Activated CD4-positive, alpha-beta T cell treated with anti-CD3 and anti-CD28 coated beads for 4 hours (primary cell): ENCODE data around the gene DHRS2.
"Not testable (repeated sequence)": the region's sequence is repeated elsewhere in the genome, so short reads cannot be mapped to it uniquely, and the experiment has no call there.

Experiments
- DNase-seq, 2 donors: peaks; one replicate each; pipeline ENCODE4 v3.0.0-alpha.2; 2020

DHRS2 gene, protein sequence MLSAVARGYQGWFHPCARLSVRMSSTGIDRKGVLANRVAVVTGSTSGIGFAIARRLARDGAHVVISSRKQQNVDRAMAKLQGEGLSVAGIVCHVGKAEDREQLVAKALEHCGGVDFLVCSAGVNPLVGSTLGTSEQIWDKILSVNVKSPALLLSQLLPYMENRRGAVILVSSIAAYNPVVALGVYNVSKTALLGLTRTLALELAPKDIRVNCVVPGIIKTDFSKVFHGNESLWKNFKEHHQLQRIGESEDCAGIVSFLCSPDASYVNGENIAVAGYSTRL

DNA sequence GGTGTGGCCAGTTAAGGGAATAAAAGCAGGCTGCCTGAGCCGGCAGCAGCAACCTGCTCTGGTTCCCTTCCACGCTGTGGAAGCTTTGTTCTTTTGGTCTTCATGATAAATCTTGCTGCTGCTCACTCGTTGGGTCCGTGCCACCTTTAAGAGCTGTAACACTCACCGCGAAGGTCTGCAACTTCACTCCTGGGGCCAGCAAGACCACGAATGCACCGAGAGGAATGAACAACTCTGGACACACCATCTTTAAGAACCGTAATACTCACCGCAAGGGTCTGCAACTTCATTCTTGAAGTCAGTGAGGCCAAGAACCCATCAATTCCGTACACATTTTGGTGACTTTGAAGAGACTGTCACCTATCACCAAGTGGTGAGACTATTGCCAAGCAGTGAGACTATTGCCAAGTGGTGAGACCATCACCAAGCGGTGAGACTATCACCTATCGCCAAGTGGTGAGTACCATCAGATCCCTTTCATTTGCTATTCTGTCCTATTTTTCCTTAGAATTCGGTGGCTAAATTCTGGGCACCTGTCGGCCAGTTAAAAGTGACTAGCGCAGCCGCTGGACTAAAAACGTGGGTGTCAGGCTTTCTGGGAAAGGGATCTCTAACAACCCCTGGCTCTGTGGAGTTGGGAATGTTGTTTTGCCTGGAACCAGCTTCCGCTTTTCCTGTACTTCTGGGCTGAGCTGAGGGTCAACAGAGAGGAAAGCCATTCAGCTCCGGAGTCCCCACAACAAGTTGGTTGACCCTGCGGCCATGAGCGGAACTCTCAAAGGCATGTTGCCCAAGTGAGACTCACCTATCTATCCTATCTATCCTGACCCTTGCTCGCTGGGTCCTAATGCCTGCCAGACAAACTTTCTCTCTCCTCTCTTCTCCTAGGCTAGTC is at the start of gene DHRS2:
Gene DHRS2 (plus strand): TSS at position 48 of the 895 bp plus-strand sequence. CDS start 2,501 bp downstream, outside the sequence.
- DNase-seq, result no peak

DNA sequence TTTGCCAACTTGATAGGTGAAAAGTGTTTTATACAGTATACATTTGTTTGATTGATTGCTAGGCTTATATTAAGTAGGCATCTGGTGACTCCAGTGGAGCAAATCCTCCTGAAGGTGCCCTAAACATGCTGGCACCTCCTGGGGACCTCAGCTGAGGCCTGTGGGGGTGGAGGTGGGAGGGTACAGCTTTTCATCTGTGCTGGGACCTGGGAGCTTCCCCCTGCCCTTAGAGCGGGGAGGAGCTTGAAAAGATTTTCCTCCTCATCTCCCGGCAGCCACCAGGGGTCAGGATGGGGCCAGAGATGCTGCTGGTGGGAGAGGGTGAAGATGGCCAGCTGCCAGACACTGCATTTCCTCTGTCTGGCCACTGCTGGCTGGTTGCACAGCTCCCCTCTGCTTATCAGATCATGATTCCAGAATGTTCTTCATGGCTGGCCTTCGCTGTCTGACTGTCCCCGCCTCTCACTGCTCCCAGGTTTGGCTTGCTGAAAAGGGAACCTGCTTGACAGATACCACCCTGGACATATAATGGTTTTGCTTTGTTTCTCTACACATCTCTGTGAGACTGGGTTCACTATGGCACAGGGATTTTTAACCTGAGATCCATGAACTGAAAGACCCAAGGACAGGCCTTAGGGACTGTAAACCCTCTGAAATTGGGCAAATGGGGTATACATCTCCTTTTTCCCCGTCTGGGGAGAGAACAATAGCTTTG is 47.1 kb upstream of the DHRS2 start:
- DNase-seq, result peak; percentile 66 to 70

DNA sequence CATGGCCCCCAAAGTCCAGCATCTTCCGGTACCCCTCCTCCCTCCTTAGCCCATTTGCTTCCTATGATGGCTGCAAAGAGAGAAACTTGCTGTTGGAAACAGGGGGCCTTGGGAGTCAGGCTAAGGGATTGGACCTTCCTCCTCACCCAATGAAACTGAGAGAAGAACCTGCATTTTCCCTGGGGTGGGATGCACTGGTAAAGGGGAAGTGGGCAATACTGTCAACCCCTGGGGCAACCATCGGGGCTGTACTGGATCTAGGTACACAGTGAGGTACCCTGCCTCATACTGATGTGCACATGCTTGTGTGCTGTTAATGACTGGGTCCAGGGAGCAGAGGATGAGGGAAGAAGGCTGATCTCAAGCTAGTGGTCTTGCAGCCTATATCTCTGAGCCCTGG is 46.6 kb upstream of the DHRS2 start:
- DNase-seq, result no peak

DNA sequence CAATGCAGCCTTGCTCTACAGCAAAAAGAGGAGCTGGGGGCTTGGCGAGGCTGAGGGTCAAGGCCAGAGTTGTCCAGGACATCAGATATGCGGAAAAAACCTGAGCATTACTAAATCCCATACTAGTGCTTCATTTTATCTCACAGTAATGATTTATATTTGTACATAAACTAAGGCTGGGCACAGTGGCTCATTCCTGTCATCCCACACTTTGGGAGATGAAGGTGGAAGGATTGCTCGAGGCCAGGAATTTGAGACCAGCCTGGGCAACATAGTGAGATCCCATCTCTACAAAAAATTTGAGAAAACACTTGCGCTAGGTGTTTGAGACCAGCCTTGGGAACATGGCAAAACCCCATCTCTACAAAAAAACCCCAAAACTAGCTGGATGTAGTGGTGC is 46.0 kb upstream of the DHRS2 start:
- no peak for DNase-seq

DNA sequence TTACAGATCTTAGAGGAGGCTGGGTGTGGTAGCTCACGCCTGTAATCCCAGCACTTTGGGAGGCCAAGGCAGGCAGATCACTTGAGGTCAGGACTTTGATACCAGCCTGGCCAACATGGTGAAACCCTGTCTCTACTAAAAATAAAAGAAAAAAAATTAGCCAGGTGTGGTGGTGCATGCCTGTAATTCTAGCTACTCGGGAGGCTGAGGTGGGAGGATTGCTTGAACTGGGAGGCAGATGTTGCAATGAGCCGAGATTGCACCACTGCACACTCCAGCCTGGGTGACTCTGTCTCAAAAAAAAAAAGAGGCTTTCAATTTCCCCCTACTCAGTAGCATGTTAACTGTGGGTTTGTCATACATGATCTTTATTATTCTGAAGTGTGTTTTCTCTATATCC is 42.0 kb upstream of the DHRS2 start:
- DNase-seq, result not testable (repeated sequence)

DNA sequence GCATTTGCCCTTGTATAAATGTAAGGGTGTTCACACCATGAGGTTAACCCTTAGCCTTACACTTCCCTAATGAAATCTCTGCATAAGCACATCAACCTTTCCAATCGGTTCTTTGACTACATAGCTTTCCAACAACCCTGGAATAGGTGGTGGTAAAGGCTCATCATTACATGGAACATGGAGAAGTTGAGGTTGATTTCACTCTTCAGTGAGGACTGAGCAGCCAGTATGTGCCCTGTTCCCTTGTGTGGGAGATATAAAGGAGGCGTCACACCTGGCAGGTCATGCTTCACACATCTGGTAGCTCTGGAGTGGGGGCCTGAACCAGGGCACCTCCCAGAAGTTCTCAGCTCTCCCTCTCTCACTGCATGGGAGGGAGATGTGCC is 35.8 kb upstream of the DHRS2 start:
- no peak for DNase-seq

DNA sequence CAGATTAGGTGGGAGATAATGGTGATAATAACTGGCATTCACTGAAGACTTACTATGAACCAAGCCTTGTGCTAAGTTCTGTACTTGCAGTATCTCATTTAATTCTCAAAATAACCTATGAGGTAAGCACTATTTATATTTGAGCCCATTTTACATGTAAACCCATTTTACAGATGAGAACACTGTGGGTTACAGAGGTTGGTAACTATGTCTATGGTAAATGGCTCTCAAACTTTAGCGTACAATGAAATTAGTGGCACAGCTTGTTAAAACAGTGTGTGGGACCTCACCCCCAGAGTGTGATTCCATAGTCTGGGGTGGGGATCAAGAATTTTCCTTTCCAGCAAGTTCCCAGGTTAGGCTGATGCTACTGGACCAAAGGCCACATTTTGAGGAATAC is 35.4 kb upstream of the DHRS2 start:
- DNase-seq, result no peak

DNA sequence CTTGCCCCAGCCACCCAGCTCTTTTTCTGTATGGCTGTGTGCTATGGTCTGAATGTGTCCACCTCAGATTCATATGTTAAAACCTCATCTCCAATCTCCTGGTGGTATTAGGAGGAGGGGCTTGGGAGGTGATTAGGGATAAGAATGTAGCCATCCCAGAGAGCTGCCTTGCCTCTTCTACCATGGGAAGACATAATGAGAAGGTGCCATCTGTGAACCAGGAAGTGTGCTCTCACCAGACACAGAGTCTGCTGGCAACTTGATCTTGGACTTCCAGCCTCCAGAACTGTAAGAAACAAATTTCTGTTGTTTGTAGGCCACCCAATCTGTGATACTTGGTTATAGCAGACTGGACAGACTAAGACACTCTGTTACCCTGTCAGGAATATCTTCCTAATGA is 34.7 kb upstream of the DHRS2 start:
- DNase-seq, result no peak

DNA sequence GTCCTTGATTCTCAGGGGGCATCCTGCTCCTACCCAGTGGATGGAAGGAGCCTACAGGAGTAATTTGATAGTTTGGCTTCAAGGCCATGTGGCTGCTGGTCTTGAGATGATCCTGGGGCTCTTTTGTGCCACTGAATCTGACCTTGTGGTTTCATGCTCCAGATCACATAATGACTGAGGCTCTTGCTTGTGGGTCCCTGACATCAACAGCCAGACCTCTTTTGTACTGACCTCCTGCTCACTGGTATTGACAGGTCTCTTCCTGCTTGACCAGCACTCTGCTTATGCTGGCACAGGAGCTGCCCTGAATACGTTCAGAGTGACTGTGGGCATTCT is 34.4 kb upstream of the DHRS2 start:
- no peak for DNase-seq

DNA sequence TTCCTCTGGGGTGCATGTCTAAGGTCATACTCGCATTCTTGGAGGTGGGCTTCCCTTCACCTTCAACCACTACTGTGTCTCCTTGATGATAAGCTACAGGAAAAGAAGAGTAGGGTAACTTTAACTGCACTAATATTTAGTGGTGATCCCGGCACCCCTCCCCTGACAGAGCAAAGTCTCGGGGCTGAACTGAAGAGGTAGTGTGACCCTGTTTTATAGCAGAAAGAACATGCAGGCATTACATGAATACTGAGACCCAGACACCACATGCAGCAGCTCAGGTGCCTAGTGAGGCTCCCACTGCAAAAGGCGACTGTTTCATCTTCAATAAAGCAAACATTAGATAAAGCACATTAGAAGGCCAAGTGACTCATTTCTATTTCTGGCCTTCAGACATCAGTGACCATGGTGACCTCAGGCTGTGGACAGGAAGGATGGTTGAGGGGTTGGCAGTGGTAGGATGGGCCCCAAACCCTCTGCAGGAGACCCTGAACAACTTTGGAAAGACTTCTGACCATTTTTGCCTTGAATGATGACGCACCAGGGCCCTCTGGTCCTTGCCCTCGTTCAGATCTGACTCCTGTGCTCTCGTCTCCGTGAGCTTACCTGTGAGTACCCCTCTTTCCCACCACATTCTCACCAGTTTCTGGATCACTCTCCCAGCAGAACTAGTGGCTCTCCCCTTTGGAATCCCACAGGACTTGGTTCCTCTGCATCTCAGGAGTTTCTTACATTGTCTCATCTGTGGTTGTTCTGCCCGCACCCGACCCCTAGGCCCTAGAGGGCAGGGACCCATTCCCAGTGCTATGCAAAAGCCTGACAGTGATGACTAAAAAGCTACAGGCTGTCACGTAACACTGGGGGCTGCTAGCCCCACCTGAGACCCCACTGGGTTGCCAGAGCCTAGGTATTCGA is 33.7 kb upstream of the DHRS2 start:
- DNase-seq, result no peak

DNA sequence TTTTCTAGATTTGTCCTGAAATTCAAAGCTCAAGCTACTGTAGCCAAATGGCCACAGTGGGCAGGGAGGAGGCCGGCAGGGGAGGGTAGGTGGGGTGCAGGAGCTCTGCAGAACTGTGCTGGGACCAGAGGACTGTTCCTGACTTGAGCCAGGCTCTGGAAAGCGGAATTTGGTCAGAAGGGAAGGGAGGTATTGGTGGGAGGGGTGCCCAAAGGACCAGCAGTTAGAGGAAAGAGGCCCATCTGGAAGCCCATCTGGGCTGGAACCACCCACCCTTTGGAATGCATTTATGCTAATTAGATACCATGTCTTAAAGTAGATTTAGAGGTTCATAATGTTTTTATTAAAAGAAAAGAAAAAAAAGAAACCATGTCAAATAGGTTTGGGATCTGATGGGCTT is 33.1 kb upstream of the DHRS2 start:
- no peak for DNase-seq

DNA sequence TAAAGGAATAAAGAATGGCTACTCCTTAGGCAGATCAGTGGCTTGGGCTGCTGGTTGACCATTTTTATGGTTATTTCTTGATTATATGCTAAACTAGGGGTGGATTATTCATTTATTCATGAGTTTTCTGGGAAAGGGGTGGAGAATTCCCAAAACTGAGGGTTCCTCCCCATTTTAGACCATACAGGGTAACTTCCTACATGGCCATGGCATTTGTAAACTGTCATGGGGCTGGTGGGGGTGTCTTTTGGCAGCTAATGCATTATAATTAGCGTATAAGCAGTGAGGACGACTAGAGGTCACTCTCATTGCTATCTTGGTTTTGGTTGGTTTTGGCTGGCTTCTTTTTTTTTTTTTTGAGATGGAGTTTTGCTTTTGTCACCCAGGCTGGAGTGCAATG is 32.0 kb upstream of the DHRS2 start:
- no peak for DNase-seq

DNA sequence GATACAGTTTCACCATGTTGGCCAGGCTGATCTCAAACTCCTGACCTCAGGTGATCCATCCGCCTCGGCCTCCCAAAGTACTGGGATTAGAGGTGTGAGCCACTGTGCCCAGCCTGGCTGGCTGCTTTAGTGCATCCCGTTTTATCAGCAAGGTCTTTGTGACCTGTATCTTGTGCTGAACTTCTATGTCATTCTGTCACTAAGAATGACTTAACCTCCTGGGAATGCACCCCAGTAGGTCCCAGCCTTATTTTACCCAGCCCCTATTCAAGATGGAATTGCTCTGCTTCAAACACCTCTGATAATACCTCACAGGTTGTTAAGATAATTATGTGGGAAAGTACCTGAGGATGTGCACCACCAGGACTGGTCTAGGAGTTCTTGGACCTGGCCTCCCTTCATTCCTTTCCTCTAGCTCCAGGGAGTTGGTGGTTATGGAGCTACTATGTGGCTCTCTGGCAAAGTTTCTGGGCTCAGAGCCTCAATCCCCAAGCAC is 31.4 kb upstream of the DHRS2 start:
- DNase-seq, result no peak

DNA sequence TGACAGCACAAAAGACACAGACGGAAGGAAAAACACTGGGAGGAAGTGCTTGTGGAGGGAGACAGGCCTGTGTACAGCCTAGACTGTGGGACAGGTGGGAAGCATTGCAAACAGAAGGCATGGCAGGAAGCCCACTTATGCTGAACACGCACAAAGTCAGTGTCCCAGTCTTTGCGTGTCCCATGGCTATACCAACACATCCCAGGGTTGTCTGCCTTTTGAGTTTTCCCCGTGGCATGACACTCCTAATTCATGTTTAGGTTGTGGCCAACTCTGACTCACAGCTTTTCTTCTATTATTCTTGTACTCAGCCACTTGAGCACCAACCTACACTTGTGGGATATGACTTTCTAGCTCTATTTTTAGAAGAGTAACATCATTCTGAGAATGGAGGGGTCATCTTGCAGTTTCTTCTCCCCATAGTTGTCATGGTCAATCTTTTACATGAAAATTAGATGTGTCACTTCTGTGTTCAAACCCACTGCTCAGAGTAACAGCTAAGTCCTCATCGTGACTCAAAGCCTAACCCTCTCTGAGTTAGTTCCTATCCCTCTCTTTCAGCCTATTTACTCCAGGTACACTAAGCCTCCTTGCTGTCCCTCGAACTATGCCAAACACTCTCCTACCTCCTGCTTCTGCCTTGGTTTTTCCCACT is 30.1 kb upstream of the DHRS2 start:
- DNase-seq, result no peak

DNA sequence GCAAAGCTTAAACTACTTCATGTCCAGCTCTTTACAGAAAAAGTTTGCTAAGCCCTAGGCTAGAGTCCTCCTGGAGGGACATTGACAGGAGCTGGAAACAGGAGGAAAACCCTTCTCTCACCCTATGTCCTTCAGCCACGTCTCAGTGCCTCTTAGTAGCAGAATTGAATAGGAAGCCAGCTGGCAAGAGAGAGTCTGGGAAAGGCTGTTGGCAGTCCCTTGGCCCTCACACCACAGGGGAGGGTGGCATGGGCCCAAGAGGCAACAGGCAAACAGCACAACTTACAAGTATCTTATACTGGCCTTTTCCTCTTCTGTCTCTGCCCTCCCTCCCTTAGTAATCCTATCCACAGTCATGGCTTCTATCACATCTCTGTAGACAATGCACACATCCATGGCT is 27.7 kb upstream of the DHRS2 start:
- DNase-seq, result no peak

DNA sequence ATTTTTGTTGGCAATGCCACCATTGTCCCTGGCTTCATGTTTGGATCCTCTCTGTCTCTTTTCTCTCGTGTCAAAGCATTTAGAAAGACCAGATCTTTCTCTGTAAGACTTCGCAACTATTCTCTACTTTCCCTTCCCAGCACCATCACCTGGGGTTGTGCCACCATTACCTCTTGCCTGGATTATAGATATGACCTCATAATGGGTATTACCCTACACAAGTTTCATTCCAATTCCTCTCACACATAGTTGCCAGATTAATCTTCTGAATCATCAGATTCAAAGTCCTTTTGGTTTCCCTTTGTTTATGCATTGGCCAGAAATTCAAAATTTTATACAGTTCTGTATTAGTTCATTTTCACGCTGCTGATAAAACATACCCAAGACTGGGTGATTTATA is 27.2 kb upstream of the DHRS2 start:
- DNase-seq, result no peak

DNA sequence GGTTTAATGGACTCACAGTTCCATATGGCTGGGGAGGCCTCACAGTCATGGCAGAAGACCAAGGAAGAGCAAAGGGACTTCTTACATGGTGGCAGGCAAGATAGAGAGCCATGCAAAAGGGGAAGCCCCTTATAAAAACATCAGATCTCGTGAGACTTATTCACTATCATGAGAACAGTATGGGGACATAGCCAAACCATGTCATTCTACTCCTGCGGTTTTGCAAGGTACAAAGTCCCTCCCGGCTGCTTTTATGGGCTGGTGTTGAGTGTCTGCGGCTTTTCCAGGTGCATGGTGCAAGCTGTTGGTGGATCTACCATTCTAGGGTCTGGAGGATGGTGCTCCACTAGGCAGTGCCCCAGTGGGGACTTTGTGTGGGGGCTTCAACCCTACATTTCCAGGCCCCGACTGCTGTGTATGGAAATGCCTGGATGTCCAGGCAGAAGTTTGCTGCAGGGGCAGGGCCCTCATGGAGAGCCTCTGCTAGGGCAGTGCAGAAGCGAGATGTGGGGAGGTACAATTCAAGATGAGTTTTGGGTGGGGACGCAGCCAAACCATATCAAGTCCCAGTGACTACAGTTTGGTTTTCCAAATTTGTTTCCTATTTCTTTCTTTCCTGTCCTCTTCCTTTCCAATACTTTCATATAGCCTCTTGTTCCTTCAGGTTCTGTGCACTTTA is 26.6 kb upstream of the DHRS2 start:
- not testable (repeated sequence) for DNase-seq

DNA sequence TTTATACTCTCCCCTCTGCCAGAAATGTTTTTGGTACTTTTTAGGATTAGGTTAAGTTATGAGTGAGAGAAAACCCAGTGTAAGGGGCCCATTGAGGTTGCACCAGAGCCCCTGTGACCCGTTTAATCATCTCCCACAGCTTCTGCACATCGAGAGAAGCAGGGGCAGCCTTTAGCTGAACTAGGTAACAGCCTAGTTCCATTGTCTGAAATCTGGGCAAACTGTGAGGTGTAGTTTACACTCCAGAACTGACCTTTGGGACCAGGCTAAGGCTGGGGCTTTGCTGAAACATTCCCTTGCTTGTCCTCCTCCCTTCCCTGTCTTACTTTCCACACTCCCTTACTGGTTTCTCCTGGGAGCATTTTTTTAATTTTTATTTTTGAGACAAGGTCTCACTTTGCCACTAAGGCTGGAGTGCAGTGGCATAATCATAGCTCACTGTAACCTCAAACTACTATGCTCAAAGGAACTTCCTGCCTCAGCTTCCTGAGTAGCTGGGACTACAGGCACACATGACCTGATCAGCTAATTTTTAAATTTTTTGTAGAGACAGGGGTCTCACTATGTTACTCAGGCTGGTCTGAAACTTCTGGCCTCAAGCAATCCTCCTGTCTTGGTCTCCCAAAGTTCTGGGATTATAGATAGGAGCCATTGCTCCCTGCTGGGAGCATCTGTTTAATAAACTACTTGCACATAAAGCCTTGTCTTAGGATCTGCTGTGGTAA is 25.9 kb upstream of the DHRS2 start:
- no peak for DNase-seq

DNA sequence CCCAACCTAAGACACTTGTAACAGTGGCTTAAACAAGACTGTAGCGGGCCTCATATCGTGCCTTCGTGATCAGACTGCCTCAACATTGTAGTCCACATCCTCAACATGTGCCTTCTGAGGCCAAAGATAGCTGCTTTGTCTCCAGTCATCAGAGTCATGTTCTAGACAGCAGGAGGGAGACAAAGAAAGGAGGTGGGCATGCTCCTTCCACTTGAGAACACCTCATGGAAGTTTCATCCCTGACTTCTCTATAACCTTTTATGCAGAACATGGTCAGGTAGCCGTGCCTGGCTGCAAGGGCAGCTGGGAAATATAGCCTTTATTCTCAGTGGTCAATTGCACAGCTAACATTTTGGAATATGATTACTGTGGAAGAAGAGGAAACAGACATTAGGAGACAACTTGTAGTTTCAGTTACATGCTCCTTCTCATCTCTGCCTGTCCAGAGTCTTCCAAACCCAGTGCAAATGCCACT is 25.3 kb upstream of the DHRS2 start:
- no peak for DNase-seq

DNA sequence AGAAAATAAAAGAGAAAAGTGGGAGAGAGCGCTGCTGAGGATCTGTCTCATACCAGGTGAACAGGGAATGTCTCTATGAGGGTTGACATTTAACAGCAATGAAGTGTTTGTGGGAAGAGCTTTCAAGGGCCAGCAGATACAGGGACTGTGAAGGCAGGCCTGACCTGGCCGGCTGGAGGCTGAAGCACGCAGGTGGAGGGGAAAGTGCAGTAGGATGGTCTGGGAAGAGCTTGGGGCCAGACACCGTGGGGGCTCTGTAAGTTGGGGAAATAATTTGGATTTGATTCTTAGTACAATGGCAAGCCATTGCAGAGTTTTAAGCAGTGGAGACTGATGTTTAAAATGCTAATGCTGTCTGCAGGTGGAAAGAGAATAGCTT is 23.8 kb upstream of the DHRS2 start:
- DNase-seq, result no peak

DNA sequence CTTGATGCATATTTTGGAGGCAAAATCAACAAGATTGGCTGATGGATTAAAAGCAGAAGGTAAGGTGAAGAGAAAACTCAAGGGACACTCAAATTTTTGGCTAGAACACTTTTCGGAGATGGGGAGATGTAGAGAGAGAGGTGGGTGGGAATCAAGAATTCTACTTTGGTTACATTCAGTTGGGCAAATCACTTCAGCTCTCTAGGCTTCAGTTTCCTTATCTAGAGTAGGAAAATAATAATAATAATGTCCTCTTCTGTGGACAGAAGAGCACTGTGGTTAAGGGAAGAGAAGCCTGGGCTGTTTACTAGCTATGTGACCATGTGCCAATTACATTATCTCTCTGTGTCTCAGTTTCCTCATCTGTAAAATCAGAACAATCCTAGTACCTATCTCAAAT is 23.4 kb upstream of the DHRS2 start:
- DNase-seq, result no peak
